Measurements from ENCODE around the gene SP100.
"Not testable (repeated sequence)": the region's sequence is repeated elsewhere in the genome, so short reads cannot be mapped to it uniquely, and the experiment has no call there.

Gene SP100
- 344 to 461 (median 384) reads per million in 4 experiments for total RNA-seq

DNA sequence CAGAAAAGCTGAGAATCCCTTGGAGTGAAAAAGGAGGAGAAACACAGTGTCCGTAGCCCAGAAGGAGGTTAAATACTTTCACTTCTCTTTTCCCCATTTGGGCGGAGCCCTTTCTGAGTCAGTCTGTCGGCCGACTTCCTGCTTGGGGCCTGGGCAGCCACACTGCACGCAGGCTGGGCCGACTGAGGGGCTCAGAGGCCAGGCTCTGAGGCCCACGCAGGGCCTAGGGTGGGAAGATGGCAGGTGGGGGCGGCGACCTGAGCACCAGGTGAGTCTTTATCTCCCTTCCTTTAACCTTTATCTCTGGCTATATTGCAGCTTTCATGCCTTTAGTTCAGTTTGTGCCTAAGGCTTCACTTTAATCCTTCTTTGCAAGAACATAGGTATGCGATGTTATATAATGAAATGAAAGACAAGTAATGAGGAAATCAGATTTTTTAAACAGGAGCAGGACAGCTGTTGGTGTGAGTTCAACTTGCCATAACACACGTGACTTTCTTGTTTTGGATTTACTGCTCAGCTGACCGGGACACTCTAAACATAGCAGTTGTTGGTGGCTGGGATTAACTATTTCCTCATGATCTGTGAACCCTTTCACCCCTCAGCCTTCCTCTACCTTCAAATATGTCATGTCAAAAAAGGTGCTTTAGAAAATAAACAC is at the start of gene SP100:
TSS of gene SP100 (plus strand) at position 141 of the 661 bp plus-strand sequence. CDS start at position 237, 96 bp downstream.
- peak; percentile 62 for DNase-seq

DNA sequence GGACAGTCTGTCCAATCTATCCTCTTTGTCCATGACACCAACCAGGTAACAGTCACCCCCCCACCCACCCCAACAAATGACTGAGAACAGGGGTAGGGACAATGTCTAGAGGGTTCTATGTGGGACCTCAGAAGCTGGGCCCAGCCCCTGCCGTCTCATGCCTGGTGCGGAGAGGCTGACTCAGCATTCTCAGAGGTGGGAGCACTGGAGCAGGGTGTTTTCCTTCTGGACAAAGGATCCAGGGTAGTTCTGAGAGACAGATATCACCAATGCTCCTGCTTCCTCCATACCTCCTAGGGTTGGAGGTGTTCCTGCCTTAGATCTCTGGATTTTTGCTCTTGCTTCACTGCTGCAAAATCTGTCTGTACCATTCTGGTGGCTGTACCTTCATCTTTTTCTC is 33.9 kb upstream of the SP100 start:
- no peak for DNase-seq

DNA sequence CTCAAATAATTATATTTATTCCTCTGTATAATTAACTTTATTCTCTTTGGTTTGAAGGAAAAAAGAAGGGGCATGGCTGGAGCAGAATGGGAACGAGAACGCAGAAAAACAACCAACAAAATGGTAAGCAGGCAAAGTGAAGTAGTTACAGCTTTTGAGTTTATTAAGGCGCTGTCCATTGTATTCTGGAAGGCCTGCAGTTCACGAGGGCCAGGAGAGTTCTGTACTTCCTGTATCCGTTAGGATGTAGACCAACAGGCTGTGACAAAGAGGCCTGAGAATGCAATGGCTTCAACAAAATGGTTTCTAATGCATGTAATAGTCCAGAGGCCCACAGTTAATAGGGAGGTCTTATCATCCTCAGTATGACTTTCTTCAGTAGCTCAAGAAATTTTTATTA is 32.5 kb upstream of the SP100 start:
- DNase-seq = no peak

DNA sequence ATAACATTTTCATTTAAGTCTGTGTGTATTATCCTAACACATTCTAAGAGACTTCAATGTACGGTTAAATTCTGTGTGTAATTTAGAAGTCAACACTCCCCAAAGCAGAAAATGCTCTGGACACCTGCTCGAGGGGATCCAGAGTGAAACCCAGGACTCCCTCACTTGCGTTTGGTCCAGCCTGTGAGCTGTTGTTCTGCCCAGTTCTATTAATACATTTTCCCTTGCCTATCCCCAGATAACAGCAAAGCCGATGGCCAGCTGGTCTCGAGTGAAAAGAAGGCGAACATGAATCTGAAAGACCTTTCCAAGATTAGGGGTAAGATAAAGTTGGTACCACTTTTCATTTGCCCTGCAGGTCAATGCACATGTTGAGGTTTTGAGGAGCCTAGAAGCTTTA is 31.0 kb upstream of the SP100 start:
- DNase-seq = no peak

DNA sequence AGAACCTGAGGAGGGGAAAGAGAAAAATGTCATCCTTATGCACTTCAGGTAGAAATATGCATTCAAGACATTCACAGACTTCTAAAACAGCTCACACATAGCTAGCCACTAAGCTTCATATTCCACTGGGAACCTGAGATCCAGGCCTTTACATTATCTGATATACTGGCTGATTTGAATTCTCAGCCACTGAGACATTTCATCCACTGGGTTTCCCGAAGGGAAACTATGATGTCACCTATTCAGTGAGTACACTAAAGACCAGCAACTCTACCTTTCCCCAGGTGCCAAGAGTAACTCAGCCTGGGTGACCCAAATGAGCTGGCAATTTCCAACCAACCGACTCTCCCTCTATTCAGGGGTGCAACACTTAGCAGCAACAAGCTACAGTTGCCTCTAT is 21.7 kb upstream of the SP100 start:
- DNase-seq = no peak

DNA sequence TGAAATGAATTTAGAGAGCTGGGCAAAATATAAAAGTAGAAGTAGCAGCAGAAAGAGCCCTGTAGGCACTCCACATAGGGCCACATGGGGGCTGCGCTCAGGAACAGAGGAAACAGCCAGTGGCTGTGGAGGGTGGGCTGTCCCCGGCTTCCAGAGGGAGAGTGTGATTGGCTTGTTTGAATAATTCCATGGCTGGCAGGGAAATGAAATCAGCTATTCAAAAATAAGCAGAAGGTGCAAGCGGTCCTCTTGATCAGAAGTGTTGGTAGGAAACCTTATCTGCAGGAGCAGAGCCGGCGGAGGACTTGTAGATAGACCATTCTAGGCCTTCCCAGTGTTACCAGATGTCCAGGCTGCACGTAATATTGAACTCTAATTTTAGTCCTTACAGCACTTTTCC is 17.3 kb upstream of the SP100 start:
- not testable (repeated sequence) for DNase-seq

DNA sequence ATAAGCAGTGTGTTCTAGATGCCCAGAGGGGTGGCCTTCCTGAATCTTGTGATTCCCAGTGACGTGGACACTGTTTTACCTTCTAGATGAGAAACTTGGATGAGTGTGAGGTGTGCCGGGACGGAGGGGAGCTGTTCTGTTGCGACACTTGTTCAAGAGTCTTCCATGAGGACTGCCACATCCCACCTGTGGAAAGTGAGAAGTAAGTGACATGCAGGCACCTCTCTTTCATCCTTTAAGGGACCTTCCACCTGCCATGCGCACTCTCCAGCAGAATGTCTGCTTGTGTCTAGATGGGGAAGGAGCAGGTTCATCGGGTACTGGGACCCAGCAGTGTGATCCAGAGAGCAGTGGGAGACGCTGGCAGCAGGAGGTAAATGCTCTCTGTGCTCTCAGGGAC is 16.0 kb upstream of the SP100 start:
- DNase-seq = no peak

DNA sequence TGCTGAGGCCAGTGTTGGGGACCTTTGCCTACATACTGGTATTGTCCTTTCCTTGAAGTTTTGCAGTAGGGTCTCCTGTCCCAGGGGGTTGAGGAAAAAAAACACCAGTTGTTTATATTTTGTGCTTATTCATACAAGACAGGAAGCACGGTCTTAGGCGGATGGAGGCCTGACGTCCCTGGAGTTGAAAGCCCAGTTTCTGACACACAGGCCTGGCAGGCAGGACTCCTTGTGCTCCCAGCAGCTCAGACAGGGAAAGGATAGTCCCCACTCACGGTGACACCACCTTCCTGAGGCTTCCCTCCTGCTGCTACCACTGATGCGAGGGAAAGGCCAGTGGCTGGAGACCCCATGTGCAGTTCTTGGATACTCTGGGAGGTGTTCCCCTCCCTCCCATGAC is 15.5 kb upstream of the SP100 start:
- DNase-seq = no peak

DNA sequence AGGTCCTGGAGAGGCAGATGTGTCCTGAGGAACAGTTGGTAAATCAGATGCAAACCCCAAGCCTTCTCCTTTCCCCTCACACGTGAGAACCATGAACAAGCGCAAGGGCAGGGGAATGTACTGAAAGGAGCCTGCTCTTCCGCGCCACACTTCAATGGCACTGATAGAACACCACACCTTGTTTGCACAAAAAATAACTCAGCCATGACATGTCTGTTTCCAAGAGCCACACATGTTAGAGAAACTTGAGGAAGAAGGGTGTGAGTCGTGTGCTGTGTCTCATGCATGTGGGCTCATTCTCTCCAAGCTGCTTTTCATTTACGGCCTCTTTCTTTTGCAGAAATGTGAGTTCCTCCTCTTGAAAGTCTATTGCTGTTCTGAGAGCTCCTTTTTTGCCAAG is 15.0 kb upstream of the SP100 start:
- DNase-seq = not testable (repeated sequence)

DNA sequence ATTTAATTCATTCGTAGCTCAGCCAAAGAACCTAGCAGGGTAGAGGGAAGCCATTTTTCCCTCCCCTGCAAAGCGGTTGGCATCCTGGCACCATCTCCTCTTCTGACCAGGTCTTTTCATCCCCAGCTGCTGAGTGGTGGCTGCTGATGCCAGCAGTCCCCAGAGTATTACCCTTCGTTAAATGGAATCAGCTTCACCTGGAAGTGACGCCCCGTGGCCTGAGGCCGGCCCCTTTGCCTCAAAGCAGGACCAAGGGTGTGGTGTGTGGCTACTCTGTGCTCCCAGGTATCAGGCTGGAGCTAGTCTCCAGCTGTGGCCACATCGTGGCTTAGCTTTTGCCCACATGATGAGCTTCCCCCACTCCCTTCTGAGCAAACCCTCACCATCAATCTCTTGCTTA is 12.3 kb upstream of the SP100 start:
- DNase-seq = no peak

DNA sequence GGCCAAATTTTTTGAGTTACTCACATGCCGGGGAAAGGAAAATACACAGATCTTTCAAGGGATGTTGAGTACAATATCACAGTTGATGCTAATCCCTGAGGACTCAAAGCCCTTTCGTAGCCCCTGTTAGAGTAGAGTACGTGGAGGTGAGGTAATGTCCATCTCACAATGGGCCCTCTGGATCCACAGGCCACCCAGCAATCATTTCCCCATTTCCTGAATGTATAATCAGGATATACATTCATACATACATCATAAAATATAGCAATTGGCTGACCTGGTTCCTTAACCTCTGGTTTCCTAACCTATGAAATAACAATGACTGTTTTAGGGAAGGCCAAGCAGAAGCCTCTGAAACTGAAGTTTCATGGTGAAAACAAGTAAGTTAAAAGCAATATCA is 10.2 kb upstream of the SP100 start:
- no peak for DNase-seq

DNA sequence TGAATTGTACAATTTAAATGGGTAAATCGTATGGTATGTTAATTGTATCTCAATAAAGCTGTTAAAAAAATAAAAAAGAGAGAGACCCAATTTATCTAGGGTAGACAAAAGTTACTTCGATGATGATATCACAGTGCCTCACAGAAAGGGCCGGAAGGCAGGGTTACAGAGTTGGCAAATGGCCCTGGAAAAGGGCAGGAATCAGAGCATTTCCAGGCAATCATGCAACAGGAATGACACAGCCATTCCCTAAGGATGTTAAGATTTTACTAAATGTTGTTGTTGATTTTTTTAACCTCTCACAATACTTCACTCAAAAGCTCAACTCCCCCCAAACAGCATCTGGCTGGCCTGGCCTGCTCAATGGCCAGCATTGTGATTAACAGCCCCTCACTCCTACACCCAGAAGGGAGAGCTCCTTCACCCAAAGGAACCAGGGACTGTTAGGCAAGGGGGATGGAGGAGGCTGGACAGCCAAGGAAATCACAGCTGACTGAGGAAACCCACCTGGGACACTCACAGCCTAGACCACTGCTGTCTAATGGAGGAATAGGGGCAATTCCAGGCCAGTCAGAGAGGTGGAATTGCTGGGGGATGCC is 7.7 kb upstream of the SP100 start:
- no peak for DNase-seq

DNA sequence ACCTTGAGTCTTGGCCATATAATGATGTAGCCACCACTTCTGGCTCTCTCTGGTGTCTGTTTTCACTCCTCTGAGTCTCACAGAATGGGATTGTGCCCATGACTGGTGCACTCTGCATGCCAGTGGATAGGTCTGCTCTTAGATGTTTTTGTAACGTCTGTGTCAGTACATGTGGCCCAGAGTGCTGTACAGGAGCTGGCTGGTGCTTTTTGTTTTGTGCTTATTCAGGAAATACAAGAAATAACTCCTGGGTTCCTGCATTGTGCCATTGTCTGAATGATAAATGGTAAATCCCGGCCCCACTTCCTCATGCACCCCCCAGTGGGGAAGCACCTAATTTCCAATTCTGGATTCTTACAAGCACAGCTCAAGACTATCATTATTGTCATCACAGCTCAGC is 6.7 kb upstream of the SP100 start:
- not testable (repeated sequence) for DNase-seq

DNA sequence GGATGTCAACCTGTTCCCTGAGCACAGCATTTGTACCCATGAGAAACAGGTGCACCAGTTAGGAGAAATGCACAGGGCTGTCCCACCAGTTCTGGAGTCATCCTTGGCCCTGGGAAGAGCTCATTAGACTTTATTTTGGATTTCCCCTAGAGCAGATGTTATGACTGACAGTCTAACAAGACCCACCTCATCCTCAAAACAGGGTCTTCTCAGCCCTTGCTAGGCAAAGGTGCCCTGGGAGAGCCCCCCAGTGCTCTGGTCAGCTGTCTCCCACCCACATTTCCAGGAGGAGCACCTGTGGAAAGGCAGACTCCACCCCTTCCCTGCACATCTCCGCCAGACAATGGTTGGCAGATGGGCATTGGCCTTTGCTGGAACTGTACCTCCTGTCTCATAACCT is 5.7 kb upstream of the SP100 start:
- no peak for DNase-seq

DNA sequence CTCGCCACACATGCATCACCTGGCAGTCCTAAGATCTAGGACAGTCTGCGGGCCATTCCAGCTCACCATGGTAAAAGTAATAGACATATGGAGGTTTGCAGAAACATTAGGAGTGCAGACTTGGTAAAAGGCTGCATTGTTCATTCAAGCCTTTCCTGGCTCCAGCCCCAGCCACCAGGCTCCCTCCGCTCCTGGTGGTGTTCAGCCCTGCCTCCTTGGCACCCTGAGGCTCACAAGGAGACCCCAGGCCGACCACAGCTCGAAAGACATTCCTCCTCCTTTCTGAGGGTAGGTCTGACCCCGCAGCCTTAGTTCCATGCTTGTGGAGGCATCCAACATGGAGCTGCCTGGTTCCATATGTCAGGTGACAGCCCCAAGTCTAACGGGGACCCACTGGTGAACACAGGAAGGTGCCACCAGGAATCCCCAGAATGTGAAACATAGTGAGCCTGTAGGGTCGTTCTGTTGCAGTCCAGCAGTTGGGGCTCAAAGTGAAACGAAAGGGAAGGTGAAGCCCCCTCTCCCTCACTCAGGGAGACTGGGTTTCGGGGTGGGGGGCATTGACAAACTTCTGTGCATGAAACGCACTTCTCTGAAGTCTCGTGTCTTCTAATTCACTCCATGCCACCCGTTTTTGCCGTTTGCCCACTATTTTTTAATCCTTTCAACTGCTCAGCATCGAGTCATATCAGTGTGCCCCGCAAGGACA is 5.0 kb upstream of the SP100 start:
- no peak for DNase-seq

DNA sequence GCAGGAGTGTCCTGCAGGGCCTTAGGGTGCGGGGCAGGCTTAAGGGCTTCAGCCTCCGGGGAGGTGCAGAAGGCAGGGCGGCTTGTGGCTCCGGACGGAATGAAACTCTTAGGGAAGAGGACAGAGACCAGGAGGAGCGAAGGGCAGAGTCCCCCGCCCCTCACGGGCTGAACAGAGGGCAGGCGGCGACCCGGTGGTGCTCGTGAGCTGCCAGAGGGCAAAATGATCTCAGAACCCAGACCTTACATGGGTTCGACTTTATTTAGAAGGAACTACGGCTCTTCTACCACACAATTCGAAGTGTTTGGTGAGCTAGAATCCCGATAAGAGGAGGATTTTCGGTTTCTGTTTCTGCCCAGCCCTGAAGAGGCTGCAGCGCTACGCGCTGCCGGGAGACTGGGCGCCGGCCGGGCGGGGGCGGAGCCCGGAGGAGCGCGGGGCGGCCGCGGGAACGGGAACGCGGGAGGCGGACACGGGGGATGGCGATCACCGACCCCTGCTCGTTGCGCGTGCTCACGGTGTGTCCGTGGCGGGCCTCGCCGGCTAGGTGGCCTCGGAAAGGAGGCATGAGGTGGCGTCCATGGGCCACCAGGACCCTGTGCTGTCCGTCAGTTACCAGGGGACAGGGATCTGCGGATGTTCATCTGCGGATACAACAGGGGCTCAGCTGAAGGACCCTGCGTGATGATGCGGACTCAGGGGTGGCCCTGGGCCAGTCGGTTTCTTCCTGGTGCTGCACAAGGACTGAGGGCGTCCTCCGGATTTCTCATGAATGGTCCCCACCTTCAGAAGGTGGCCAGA is 4.2 kb upstream of the SP100 start:
- DNase-seq = peak; percentile 27

DNA sequence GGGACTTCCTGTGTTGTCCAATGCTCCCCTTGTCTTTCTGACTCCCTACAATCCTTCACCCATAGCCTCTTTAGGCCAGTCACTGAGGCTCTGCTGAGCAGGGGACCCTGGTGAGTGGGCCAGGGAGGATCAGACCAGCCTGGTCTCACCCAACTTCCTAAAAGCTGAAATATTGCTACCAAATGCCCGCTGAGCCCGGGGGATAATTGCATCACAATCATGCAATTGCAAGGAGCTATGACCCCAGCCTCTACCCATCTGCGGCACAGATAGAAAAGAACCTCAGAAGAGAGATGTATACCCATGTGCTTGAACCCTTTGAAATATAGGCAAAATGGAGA is 3.7 kb upstream of the SP100 start:
- DNase-seq = no peak

DNA sequence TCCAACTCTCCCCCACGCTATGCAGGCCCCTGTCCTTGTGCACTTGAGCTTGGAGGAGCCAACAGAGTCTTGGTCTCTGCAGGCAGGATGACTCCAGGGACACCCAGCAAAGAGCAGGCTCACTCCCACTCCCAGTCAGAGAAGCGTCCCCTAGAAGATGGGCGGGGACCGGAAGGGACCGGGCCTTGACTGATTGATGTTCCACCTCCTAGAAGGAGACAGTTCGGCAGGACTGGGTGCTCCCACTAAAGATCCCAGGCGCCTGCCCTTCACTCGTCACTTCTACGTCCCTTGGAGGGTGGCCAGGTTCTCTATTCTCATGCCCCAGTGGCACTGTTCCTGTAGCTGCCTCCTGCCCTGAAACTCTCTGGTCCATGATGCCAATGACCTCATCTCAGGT is 3.2 kb upstream of the SP100 start:
- no peak for DNase-seq

DNA sequence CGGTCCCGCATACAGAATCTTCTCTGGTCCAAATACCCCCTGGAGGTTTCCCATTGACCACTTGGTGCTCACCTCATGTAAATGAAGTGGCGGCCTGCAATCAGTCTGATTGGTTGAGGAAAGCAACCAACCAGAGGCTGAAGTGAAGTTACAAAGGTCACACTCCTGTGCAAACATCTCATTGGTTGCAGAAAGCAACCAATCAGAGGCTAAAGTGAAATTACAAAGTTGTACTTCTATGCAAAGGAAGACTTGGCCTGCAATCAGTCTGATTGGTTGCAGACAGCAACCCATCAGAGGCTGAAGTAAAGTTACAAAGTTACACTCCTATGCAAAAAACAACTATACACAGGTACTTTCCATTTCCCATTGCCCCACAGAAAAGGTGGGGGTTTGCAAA is 2.5 kb upstream of the SP100 start:
- no peak for DNase-seq

DNA sequence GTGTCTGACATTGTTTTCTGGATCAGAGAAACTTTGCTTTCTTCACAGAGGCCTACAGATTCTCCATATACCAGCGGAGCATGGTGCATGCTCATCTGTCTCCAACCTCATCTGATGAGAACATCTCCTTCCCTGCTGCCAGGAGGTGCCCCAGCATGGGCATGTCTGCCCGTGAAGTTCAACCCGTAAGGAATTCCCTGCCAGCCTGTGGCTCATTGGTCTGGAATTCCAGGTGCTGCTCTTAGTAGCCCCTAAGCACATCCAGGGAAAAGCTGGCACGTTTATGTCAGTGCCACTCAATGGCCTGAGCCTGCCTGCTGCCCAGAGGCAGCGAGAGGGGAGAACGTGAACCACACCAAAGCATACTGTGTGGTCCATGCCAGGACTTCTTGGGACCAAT is 1.7 kb upstream of the SP100 start:
- DNase-seq = no peak

DNA sequence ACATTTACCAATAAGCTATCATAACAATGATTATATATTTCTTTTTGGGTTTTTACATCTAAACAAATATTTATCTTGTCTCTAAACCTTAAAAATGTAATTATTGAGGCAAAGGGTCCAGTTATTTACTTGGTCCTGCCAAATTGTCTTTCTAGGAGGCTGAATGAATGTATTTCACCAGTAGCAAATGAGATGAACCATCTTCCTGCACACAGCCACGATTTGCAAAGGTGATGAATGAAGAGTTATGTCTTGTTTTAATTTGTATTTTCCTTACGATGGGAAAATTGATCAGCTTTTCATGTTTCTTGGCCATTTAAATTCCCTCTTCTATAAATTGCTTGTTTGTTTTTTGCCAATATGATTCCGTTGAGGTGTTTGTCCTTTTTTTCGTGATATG is 1.4 kb downstream of the SP100 start:
- DNase-seq = no peak

DNA sequence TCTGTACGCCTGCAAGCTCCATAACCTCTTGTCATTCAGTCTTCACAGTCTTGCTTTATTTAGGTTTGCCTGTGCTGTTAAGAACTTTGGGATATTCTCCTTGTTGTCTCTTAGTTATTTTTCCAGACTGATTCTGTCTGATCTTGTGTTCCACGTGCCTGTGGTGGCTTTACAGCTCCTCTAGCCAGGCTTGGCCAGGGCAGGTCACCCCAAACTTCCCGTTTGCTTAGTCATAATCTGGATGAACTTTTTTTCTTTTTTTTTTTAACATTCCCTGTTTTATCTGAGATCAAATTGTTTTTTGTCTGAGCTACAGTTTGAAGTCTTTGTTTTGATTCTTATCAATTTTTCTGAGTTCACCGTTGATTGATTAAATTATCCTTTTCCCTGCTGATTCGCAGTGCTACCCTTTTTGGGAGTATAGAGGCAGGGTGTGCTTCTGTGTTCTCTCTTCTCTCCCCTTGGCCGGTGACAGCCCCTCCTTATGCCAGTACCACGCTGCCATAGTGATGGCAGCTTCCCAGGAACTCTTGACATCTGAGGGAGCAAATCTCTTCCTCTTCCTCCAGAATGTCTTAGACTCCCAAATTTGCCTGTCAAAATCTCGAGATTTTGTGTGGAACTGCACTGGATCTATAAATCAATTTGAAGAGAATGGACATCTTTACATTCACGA is 2.5 kb downstream of the SP100 start:
- DNase-seq = no peak

DNA sequence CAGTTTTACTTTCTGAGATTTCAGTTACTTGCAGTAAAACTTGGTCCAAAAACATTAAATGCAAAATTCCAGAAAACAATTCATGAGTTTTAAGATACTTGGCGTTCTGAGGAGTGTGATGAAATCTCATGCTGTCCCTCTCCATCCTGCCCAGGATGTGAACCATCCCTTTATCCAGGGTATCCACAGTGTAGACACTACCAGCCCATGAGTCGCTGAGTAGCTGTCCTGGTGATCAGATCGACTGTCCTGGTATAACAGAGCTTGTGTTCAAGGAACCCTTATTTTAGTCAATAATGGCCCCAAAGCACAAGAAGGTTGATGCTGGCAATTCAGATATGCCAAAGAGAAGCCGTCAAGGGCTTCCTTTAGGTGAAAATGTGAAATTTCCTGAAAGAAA is 3.2 kb downstream of the SP100 start:
- DNase-seq = no peak

Measured in effector CD8-positive, alpha-beta T cell (primary cell).